RWPE1 (cell line): ENCODE measurements around the gene SWSAP1.
"Not testable (repeated sequence)": the region's sequence is repeated elsewhere in the genome, so short reads cannot be mapped to it uniquely, and the experiment has no call there.

ENCODE experiments used
- CTCF ChIA-PET: fragments of 350-600 bp; sonication (Branson Sonifier 250); formaldehyde crosslinking; extraction: SDS; loops from one replicate; lab custom pipeline; 2021; lab: Yijun Ruan, JAX
- POLR2A ChIA-PET: fragments of 400-600 bp; formaldehyde crosslinking; extraction: SDS; loops from one replicate; lab custom pipeline; 2020; ENCODE audit warnings: antibody characterized with exemption; ENCODE audit not compliant: low non-redundant PET; lab: Yijun Ruan, JAX
- DNase-seq: peaks from one replicate; pipeline ENCODE4 v3.0.0; 2012; ENCODE audit warnings: low spot score
- H3K27ac ChIP-seq: fragments of 450-650 bp; 2 replicates; pipeline ENCODE4 v1.5.1; 2017
- TF ChIP-seq, protein P1 (sequence below): fragments of 450-650 bp; conservative IDR thresholded peaks from 2 replicates; pipeline ENCODE4 v1.5.1; 2017; ENCODE audit warnings: low read depth, mild to moderate bottlenecking

SWSAP1 gene

DNA sequence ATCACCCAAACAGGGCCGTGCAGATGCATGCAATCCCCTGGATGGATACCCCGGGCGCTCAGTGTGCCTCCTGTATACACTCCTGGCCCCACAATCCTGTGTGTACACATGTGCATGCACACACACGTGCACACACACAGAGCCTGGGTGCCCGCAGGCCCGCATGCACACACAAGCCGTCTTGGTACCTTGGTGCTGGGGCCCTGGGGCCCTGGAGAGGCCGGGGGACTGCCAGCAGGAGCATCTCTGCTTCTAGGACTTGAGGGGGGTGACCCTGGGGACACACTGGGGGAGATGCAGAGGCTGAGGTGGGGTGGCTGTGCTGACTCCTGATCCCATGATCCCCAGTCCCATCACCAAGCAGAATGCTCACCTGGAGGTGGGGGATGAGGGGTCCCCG is 25.2 kb downstream of the SWSAP1 start:
- no peak overlapping the region for H3K27ac ChIP-seq
- ChIA-PET POLR2A (no interaction called here), CTCF (no interaction called here)
- DNase-seq: no peak
- TF ChIP-seq, protein P1, sequence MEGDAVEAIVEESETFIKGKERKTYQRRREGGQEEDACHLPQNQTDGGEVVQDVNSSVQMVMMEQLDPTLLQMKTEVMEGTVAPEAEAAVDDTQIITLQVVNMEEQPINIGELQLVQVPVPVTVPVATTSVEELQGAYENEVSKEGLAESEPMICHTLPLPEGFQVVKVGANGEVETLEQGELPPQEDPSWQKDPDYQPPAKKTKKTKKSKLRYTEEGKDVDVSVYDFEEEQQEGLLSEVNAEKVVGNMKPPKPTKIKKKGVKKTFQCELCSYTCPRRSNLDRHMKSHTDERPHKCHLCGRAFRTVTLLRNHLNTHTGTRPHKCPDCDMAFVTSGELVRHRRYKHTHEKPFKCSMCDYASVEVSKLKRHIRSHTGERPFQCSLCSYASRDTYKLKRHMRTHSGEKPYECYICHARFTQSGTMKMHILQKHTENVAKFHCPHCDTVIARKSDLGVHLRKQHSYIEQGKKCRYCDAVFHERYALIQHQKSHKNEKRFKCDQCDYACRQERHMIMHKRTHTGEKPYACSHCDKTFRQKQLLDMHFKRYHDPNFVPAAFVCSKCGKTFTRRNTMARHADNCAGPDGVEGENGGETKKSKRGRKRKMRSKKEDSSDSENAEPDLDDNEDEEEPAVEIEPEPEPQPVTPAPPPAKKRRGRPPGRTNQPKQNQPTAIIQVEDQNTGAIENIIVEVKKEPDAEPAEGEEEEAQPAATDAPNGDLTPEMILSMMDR: no peak

DNA sequence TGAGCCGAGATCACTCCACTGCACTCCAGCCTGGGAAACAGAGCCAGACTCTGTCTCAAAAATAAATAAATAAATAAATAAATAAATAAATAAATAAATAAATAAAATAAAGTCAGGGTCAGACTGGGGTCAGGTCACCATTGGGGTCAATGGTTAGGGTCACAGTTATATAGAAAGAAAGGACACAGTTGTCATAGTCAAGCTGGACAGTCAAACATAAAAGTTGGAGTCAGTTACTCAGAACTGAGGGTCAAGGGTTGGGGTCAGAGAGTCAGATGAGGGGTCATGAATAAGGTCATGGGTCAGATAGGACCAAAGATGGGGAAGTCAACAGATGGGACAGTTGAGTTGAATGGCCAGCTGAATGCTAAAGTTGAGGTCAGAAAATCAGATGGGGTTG is 26.3 kb downstream of the SWSAP1 start:
- DNase-seq: no peak
- CTCF ChIA-PET: interaction anchor here (0.6 to 0.8 kb wide), 2 partner anchors 9 to 18 kb away, joined by 3 to 4 read pairs; no protein-coding TSS in a partner anchor
- no peak overlapping the region for H3K27ac ChIP-seq
- POLR2A ChIA-PET: no interaction called here
- TF ChIP-seq, protein P1: no peak

DNA sequence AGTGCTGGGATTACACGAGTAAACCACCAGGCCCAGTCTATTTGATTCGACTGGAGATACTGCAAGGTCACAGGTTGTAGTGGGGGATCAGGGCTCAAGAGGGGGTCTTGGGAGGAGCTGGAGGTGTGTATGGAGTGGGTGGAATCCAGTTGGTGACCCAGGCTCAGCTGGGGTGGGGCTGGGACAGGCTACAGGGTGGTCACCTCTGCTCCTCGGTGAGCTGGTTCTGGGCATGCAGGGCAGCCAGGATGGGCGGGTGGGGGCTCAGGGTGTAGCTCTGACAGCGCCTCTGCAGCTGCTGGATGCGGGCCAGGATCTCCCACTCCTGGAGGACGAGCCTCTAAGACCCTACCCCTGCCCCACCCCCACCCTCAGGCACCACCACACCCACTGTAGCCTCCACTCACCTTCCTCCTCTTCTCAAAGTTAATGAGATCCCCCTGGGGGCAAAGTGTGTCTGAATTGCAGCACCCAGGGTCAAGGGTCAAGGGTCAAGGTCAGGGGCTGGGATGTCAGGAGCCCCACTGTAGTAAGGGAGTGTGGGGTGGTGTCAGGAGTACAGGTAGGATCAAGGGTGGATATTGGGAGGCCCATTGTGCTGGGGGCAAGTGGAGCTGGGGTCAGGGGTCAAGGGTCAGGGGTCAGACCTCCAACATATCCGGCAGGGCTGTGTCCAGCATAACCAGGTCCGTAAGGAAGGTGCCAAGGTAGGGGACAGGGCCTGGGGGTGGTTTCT is 27.5 kb downstream of the SWSAP1 start:
- TF ChIP-seq, protein P1: no peak
- ChIA-PET POLR2A (no interaction called here), CTCF (interaction anchor here (0.6 kb wide), 3 partner anchors 66 to 424 kb away, joined by 3 to 5 read pairs (median 4); no protein-coding TSS in a partner anchor)
- H3K27ac ChIP-seq: no peak overlapping the region
- DNase-seq: no peak

DNA sequence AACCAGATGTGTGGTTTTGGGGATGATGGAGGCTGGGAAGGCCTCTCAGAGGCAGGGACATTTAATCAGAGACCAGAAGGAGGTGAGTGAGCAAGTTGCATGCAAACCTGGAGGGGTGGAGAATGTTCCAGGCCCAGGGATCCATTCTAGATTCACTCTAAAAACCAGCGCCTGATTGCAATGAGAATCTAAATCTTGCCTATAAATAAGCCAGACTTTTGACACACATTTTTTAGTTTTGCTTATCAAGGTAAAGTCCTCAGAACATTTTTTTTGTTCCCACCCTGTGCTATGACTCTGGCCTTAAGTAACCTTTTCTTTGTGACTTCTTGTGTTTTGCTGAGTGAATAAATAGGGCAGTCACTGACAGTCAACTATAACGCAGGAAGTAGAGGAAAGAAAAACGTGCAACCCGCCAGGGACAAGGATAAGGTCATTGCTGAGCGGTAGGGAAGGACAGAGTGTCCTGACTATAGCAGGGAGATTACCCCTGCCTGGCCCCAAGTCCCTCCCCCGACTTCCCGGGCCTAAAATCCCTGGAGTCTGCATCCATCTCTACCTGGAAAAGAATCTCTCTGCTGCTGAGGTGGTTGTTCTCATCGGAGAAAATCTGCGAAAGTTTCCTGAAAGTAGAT is 30.2 kb downstream of the SWSAP1 start:
- ChIA-PET CTCF (interaction anchor here (0.7 kb wide), 1 partner anchor 74 kb away, joined by 6 read pairs; no protein-coding TSS in a partner anchor), POLR2A (no interaction called here)
- TF ChIP-seq, protein P1: no peak
- no peak for DNase-seq
- H3K27ac ChIP-seq: no peak overlapping the region

DNA sequence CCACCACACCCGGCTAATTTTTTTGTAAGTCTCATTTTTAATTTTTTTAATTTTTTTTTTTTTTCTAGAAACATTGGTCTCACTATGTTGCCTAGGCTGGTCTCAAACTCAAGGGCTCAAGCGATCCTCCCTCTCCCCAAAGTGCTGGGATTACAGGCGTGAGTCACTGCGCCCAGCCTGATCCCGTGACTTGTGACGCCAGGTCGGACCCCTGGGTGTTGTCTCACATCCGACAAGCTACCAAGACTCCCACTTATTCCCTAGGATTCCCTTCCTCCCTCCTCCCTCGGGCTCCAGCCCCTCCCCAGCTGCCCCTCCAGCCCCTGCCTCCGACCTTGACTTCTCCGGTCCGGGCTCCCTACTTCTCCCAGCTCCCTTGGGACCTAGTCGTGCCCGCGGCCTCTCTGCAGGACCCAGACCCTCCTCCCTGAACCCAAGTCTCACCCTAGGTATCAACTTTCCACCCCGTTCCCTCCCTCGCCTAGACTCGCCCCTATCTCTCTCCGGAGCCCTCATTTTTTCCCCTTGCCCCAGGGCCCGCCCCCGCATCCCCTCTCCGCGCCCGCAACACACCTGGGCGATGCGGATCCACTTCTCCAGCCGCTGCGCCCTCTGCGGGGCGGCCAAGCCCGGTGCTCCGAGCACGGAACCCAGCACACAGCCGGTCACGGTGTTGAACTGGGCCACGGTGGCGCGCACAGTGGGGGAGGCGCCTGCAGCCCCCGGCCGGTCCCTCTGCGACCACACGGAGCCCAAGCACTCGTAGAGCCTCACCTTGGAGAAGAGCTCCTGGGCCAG is 31.6 kb downstream of the SWSAP1 start:
- DNase-seq: no peak
- POLR2A ChIA-PET: no interaction called here
- H3K27ac ChIP-seq: no peak overlapping the region
- CTCF ChIA-PET: interaction anchor here (0.6 kb wide), 2 partner anchors 22 to 928 kb away, joined by 3 to 4 read pairs; partner anchors contain the start of gene EPOR
- TF ChIP-seq, protein P1: no peak

DNA sequence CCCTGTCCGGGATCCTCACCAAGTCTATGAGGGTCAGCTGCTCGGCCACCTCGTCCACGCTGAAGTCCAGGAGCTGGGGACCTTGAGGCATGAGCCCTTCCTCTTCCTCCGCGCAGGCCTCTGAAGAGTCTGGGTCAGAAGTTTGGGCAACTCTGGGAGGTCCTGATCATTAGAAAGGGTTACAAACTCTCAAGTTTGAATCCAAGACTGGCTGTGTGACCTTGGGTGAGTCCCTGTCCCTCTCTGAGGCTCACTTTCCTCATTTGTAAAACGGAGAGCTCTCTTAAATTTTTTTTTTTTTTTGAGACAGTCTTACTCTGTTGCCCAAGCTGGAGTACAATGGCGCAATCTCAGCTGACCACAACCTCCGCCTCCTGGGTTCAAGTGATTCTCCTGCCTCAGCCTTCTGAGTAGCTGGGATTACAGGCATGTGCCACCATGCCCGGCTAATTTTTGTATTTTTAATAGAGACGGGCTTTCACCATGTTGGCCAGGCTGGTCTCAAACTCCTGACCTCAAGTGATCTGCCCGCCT is 32.3 kb downstream of the SWSAP1 start:
- ChIA-PET CTCF (interaction anchor here (0.6 to 1.1 kb wide), 2 partner anchors 130 to 928 kb away, joined by 3 read pairs; no protein-coding TSS in a partner anchor), POLR2A (interaction anchor here (0.6 kb wide), 1 partner anchor 31 kb away, joined by 8 read pairs; no protein-coding TSS in a partner anchor)
- DNase-seq, H3K27ac ChIP-seq: not testable (repeated sequence)
